Endodermal cell (in vitro differentiated cells): ENCODE measurements around the gene RNF38. TPM values are rescaled to one million over a fixed set of nuclear protein-coding genes. Genes with fewer than 3 reads are reported as not detected.

Experiments
- DNase-seq: peaks from one replicate; pipeline ENCODE4 v3.0.0-alpha.2; 2017
- H3K27ac ChIP-seq: 2 replicates; pipeline ENCODE4 v1.5.1; 2013; ENCODE audit warnings: mild to moderate bottlenecking, low read depth, low read length, moderate library complexity
- H3K27me3 ChIP-seq: 2 replicates; pipeline ENCODE4 v1.6.1; 2013; ENCODE audit warnings: mild to moderate bottlenecking, low read length, moderate library complexity; ENCODE audit not compliant: insufficient read depth, control insufficient read depth, poor library complexity, severe bottlenecking
- H3K36me3 ChIP-seq: 2 replicates; pipeline ENCODE4 v1.7.0; 2013; ENCODE audit warnings: mild to moderate bottlenecking, low read length, moderate library complexity; ENCODE audit not compliant: control insufficient read depth, insufficient read depth
- H3K4me1 ChIP-seq: one replicate; pipeline ENCODE4 v1.7.0; 2013; ENCODE audit warnings: low read length; ENCODE audit not compliant: control insufficient read depth, insufficient read depth
- H3K4me3 ChIP-seq: 2 replicates; pipeline ENCODE4 v1.5.1; 2013; ENCODE audit warnings: mild to moderate bottlenecking, low read length, moderate library complexity
- H3K9ac ChIP-seq: 2 replicates; pipeline ENCODE4 v1.6.1; 2013; ENCODE audit warnings: mild to moderate bottlenecking, low read length, moderate library complexity; ENCODE audit not compliant: poor library complexity, severe bottlenecking; ENCODE audit errors: extremely low read depth
- H3K9me3 ChIP-seq: 2 replicates; pipeline ENCODE4 v1.6.1; 2013; ENCODE audit warnings: mild to moderate bottlenecking, low read length, moderate library complexity; ENCODE audit not compliant: control insufficient read depth
- H3K27ac Mint-ChIP-seq: 2 replicates; pipeline ENCODE4 v1.8.0; 2020; ENCODE audit warnings: mixed read lengths
- H3K27me3 Mint-ChIP-seq: 2 replicates; pipeline ENCODE4 v1.8.0; 2021; ENCODE audit warnings: mild to moderate bottlenecking, mixed read lengths; ENCODE audit not compliant: insufficient read depth
- H3K36me3 Mint-ChIP-seq: 2 replicates; pipeline ENCODE4 v1.8.0; 2020; ENCODE audit warnings: low read depth, mixed read lengths
- H3K4me1 Mint-ChIP-seq: 2 replicates; pipeline ENCODE4 v1.8.0; 2020; ENCODE audit warnings: mixed read lengths
- H3K4me3 Mint-ChIP-seq: 2 replicates; pipeline ENCODE4 v1.8.0; 2020; ENCODE audit warnings: mild to moderate bottlenecking, moderate library complexity, mixed read lengths
- H3K9me3 Mint-ChIP-seq: 2 replicates; pipeline ENCODE4 v1.8.0; 2020; ENCODE audit warnings: mild to moderate bottlenecking, mixed read lengths
- WGBS, 2 experiments: methylation state at CpG; one replicate each; pipeline versions ENCODE4 v1.1.5 to v1.1.7; 2013; ENCODE audit warnings: missing lambda C conversion rate in 2 of 2, mixed read lengths in 1 of 2; ENCODE audit not compliant: insufficient coverage in 1 of 2, insufficient read length in 1 of 2; 5-methylcytosine and 5-hydroxymethylcytosine counted together
- total RNA-seq, 2 donors: library from RNA; stranded (reverse); fragmentation: NEBNext Ultra II Directional in 1 of 2; extraction: Animal tissue kit (Norgen Biotek cat#: 25700) in 1 of 2; gene quantifications; 2 replicates in 1 of 2; 3 replicates in 1 of 2; pipeline ENCODE4 v1.2.1, GENCODE V29; 2021
- TF ChIP-seq, protein P1 (sequence below): fragments of 200-600 bp; sonication (generic); conservative IDR thresholded peaks from 2 replicates; pipeline ENCODE4 v1.5.0; 2021; ENCODE audit warnings: antibody characterized with exemption, mild to moderate bottlenecking

The RNF38 gene
- total RNA-seq, 2 donors from 2014 or later = 47.5 to 49.7 TPM

DNA sequence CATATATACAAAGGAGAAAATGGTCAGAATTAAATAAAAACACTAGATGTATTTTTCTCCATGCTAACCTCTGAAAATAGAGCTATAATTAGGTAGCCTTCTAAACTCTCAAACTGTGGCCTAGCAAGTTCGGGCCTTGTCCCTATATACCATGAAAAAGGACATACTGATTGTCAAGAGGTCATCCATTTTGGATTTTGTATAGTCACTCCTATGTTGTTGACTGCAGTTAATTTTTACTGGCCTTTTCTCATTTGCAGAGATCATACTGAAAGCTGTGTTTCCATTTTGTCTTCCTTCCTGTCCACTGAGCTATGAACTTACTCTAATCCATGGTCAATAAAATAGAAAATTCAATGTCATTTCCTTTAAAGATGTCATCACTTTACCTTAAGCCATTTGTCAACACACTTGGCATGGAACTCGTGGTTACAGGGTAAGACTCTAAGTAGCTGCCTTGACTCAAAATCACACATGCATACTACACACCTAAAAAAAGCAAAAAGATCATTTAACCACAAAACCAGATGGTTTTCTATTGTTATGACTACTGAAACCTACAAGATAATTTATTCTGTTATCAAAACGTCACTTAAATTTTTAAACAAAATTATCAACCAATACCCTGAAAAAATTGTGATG, 58.0 kb downstream of the RNF38 start:
- Histone ChIP-seq H3K9ac (no peak overlapping the region), H3K4me1 (no peaks in the 10 kb centered on the region), H3K36me3 (peaks cover 84% of the 10 kb centered on the region), H3K4me3 (no peak overlapping the region), H3K9me3 (no peaks in the 10 kb centered on the region), H3K27ac (no peak overlapping the region), H3K27me3 (no peaks in the 10 kb centered on the region)
- H3K27ac Mint-ChIP-seq = no peak overlapping the region
- 85 to 100% methylated on average over 2 to 3 of the region's 3 CpGs for WGBS, 2 experiments
- no peaks in the 10 kb centered on the region for H3K4me1 Mint-ChIP-seq
- DNase-seq = no peak
- H3K4me3 Mint-ChIP-seq = no peak overlapping the region
- peaks cover 75% of the 10 kb centered on the region for H3K36me3 Mint-ChIP-seq
- H3K9me3 Mint-ChIP-seq = no peaks in the 10 kb centered on the region
- H3K27me3 Mint-ChIP-seq = no peaks in the 10 kb centered on the region
- TF ChIP-seq, protein P1, sequence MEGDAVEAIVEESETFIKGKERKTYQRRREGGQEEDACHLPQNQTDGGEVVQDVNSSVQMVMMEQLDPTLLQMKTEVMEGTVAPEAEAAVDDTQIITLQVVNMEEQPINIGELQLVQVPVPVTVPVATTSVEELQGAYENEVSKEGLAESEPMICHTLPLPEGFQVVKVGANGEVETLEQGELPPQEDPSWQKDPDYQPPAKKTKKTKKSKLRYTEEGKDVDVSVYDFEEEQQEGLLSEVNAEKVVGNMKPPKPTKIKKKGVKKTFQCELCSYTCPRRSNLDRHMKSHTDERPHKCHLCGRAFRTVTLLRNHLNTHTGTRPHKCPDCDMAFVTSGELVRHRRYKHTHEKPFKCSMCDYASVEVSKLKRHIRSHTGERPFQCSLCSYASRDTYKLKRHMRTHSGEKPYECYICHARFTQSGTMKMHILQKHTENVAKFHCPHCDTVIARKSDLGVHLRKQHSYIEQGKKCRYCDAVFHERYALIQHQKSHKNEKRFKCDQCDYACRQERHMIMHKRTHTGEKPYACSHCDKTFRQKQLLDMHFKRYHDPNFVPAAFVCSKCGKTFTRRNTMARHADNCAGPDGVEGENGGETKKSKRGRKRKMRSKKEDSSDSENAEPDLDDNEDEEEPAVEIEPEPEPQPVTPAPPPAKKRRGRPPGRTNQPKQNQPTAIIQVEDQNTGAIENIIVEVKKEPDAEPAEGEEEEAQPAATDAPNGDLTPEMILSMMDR = no peak

DNA sequence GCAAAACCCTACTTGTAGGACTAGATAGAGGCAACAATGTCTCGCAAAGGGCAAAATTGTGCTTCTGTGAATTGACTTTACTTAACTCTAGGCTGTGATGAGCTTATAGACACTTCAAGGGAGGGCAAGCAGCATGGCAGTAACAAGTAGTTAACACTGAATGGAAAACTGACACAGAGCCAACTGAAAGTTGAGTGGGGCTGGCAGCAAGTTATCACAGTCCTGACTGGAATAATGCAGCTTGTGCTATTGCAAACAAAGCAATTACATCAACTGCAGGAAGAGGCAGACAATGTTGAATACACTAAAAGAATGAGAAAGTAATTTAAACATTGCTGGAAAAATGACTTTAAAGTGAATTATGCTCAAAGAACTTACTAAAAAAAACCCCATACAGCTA, 62.2 kb downstream of the RNF38 start:
- Mint-ChIP-seq H3K4me1 (no peaks in the 10 kb centered on the region), H3K27me3 (no peaks in the 10 kb centered on the region), H3K9me3 (no peaks in the 10 kb centered on the region), H3K36me3 (peaks cover 54% of the 10 kb centered on the region), H3K4me3 (no peak overlapping the region), H3K27ac (peak overlapping the region; percentile 23)
- TF ChIP-seq, protein P1 = no peak
- 100% methylated on average over 1 of the region's 1 CpG for WGBS, 2 experiments
- Histone ChIP-seq H3K27me3 (no peaks in the 10 kb centered on the region), H3K4me3 (no peak overlapping the region), H3K4me1 (no peaks in the 10 kb centered on the region), H3K27ac (no peak overlapping the region), H3K36me3 (peaks cover 73% of the 10 kb centered on the region), H3K9me3 (no peaks in the 10 kb centered on the region), H3K9ac (no peak overlapping the region)
- no peak for DNase-seq

DNA sequence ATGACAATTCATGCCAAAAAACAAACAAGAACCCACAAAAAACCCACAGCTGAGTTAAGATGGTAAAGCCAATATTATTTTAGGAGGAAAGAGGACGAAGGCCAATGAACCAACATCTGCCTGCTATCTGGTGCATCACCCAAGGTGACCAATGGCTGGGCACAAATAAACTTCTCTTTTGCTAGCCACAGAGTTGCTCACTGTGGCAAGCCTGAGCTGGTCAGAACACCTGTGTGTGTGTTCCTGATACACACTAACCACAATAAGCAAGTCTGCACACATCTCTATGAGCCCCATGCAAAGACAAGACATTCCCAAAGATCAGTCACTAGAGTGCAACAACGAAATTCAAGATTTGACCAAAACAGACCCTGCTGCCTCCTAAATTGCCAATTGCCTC, 63.1 kb downstream of the RNF38 start:
- 94 to 100% methylated on average over 1 to 2 of the region's 2 CpGs for WGBS, 2 experiments
- Mint-ChIP-seq H3K36me3 (peaks cover 48% of the 10 kb centered on the region), H3K27ac (no peak overlapping the region), H3K4me3 (no peak overlapping the region), H3K4me1 (no peaks in the 10 kb centered on the region), H3K27me3 (no peaks in the 10 kb centered on the region), H3K9me3 (no peaks in the 10 kb centered on the region)
- H3K36me3 ChIP-seq = peaks cover 64% of the 10 kb centered on the region
- no peaks in the 10 kb centered on the region for H3K9me3 ChIP-seq
- no peak for DNase-seq
- no peak overlapping the region for H3K27ac ChIP-seq
- H3K4me1 ChIP-seq = no peaks in the 10 kb centered on the region
- TF ChIP-seq, protein P1 = no peak
- H3K4me3 ChIP-seq = no peak overlapping the region
- H3K27me3 ChIP-seq = no peaks in the 10 kb centered on the region
- no peak overlapping the region for H3K9ac ChIP-seq
